Stimulated activated CD8-positive, alpha-beta memory T cell treated with anti-CD3 and anti-CD28 coated beads, Interleukin-7, amount 100 ng/mL, for 4 hours (primary cell): Measurements from ENCODE around the gene OR9Q1.

Source experiments
- DNase-seq, 2 donors: peaks; one replicate each; pipeline ENCODE4 v3.0.0-alpha.2; 2020; ENCODE audit warnings: low read depth in 2 of 2

OR9Q1 gene

DNA sequence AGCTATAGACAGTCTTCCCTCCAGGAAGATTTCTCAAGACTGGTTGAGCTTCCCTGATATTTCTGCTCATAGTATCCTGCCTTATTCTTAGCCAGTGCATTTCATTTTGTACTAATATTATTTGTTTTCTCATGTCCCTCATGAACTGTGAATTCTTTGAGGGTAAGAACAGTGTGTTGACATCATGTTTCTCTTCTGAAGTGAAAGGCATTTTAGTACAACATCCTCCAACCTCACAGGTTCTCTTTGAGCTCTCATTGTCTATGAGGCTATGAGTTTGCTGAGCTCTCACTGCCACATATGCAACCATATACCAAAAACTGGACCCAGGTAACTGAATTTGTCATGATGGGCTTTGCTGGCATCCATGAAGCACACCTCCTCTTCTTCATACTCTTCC, 7.0 kb downstream of the OR9Q1 start, which contains the start of gene OR6Q1:
OR6Q1 (plus strand) TSS at position 301 of the 400 bp plus-strand sequence; CDS start at position 301, 0 bp downstream.
- DNase-seq, result no peak

DNA sequence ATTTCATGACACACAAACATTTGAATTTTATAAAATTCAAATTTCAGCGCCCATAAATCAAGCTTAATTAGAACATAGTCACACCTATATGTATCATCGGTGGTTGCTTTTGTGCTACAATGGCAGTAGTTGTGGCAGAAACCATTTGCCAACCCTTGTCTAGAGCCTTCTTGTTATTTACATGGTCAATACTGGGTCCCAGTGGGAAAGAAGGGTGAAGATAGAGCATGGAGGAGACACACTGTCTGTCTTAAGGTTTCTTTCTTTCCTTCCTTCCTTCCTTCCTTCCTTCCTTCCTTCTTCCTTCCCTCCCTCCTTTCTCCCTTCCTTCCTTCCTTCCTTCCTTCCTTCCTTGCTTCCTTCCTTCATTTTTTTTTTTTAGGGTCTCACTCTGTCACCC, 10.8 kb downstream of the OR9Q1 start:
- DNase-seq, result no peak

DNA sequence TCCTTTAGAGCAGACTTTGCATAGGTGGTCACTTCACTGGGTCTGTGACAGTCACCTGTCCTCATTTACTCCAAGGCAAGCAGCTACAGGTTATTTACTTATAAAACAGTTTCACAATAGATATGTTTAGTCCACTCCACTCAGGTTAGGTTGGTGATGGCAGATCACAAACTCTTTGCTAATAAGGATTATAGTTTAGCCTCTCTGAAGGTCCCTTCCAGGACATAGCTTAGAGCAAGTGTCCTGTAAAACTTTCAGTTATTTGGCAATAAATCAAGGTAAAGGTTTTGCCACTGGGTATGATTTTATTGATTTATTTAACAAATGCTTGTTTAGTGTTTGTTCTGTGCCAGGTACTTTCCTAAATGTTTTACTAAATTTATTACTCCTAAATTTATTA, 15.9 kb downstream of the OR9Q1 start:
- no peak for DNase-seq

DNA sequence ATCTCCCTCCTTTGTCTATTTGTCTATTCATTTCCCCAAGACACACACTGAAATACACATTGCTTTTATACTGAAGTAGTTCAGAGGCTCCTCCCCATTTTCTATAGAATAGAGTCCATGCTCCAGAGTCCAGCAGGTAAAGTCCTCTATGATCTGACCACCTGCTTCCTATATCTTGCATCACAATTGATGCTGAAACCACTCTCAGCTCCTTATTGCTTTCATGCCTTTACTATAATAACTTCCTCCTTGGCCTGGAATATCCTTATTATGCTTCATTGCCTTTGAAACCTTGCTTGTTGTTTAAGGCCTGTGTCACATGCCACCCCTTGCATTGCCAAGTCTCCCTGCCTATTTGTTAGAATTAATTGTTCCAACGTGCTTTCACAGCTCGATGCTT, 19.7 kb downstream of the OR9Q1 start:
- no peak for DNase-seq

DNA sequence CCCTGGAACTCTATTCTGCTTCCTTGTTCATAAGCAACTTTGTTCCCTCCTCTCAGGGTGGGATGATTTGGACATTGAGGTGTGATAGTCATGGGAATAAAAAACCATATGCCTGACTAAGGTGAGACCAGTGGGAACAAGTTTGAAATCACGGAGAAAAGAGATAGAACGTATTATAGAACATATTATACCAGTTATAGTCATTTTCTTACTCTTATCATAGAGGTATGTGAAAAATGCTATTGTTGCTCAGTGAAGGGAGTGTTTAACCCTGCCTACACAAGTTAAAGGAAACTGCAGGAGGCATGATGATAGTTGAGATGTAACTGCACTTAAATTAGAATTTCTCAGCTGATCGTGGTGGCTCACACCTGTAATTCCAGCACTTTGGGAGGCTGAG, 22.6 kb downstream of the OR9Q1 start:
- DNase-seq, result no peak

DNA sequence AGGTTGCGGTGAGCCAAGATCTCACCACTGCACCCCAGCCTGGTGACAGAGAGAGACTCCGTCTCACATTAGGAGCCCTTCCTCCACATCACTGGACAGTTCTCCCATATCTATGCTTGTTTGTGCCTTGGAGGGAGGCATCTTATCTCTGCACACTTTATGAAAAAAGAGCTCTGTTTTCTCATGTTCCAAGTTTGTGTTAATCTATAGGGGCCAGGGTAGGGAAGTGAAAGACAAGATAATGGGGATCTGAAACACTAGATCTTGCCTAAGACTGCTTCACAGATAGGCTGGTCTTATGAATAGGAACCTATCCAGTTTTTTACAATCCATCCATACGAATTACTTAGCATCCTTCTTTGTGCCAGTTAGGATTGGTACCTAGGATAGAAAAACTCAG, 24.1 kb downstream of the OR9Q1 start:
- DNase-seq, result no peak

DNA sequence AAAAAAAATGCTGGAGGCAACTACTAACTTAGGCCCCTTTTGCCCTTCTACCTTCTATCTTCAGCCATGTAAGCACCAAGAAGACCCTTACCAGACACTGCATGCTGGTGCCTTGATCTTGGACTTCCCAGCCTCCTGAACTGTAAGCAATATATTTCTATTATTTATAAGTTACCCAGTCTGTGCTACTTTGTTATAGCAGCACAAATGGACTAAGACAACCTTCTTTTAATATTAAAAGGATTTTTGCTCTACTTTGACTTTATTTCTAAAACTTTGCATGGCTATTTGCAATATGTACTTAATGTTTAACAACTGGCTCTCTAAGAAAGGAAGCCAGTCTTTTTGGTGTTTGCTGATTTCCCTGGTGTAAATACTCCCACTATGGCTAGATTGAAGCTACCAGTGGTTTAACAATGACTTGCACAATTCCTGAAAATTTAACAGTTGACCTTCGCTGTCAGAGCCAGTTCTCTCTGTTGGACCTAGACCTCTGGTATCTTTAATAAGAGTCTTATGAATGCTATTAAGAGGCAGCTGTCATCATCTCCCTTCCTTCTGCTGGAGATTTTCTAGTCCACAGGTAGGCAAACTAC, 32.2 kb downstream of the OR9Q1 start:
- DNase-seq, result no peak

DNA sequence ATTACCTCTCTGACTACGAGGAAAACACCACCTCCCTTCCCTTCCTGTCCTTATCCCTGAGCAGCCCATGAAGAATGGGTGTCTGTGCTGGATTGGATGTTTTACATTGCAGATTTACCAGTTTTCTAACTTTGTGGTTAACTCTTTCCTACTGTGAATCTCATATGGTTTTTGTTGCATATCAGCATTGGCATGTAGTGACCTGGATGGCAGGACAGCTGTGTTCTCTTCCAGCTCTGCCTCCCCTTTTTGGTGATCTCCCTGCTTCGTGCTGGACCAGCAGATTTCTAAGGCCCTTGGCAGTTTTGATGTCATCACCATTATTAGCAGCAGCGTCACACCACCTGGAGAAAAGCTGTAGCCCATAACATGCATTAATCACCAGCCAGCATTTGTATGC, 33.8 kb downstream of the OR9Q1 start:
- DNase-seq, result no peak

DNA sequence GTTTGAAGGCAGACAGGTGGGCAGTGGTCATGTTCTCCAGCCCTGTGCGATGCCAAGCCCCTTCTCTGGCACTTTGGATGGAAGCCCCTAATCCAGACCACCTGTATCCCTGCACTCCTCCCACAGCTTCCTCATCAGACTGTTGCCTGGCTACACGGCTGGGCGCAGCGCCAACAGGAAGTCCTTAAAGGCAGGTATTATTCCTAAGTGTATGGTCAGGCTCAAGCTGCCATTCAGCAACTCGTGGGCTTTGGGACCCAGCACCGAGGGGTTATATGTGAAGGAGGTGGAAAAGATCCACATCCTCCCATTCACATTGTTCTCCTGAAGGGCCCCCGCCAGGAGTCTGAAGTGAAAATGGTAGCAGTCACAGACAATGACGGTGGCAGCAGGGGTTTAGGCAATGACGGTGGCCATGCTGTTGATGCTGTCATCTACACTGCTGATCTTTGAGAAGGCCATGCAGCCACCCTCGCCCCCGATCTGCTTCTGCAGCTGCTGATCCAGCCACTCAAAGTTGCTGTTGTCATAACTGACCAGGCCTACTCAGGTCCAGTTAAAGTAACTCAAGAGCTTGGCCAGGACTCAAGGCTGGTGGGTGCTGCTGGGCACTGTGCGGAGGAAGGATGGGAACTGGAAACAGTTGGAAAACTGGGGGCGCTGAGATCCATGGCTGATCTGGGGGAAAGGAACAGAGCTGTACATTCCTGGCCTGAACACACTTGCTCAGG, 34.8 kb downstream of the OR9Q1 start:
- no peak for DNase-seq

DNA sequence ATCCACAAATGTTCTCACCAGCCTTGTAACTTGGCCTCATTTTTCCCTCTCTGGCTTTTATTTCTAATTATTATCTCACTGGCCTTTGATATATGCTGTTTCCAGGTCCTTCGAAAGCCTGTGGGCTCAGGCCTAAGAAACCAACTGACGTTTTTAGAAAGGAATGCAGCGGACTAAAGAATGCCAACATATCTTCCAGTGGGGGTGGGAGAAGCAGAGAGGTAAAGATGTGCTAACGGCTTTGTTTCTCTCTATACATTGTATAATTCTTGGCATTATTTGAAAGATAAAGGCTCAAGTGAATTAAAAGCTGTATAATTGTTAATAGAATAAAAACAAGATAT, 35.3 kb downstream of the OR9Q1 start:
- DNase-seq, result no peak

DNA sequence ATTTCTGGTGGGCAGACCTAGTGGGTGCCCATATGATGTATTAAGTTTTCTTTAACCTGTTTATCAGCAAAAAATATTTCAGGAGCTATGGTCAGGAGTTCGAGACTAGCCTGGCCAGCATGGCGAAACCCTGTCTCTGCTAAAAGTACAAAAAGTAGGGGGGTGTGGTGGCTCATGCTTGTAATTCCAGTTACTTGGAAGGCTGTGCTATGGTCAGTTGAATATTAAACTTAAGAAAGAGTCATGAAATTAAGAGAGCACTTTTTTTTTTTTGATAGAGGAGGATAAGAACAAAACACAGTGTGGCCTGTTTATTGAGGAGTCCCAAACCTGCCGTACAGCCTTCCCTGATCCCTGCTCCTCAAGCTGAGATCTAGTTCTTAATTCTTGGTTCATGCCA, 36.9 kb downstream of the OR9Q1 start:
- DNase-seq, result no peak

DNA sequence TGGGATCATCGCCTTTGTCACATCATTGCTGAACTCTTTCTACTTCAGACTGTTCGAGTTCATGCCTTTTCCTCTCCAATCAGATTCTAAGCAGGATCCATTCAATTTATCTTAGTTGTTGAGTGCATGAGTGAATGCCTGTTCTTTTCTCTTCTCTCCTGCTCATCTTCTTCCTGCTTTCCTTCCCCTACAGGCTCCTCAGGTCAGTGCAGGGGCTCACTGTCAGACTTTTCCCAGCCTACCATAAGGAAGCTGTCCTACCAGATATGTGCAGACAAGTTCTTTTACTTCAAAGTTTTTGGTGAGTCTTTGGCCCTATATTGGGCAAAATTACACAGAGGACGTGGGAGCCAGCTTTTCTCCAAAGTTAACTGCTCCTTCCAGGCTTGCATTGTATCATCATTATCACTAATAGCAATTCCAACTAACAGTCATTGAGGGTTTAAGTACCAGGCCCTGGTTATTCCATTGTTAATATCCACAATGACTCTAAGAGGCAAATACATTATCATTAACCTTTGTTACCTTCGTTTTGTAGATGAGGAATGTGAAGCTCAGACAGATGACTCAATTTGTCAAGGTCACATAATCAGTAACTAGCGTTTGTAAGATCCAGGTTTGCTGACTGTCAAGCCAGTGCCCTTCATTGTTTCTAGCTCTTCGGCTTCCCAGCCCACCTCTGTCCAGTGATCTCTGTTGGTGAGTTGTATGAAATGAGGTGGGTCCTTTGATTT, 37.4 kb downstream of the OR9Q1 start:
- DNase-seq, result no peak

DNA sequence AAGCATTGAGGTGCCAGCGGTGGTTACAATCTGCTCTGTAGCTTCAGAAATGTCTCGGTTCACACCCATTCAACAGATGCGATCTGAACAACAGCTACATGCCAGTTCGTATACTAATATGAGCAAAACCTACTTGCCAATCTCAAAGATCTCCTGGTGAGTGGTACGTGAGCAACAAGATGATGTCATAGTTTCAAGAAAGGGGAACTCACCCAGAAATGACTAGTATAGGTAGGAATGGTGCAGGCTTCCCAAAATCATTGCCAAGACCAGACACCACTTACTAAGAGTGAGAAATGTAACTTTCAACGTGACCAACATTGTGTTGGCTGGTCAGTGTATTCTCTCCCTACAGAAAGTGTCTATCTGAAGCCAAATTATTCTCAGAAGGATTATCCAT, 38.1 kb downstream of the OR9Q1 start:
- DNase-seq, result no peak

DNA sequence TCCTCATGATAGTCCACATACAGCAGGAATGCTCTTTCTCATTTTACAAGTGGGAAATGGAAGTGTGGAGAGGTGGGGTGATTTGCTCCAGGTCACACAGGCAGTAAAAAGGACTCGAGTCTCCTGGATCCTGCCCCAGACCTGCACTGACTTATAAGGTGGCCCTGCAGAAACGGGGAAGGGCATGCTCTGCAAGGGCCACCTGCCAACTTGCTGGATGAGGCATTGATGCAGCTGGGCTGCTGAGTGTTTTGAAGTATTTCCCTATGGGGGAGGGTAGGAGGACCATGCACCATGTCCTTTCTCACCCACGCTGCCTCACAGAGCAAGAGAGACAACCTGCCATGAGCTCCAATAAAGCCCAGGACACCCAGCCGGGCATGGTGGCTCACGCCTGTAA, 44.0 kb downstream of the OR9Q1 start:
- DNase-seq, result no peak

DNA sequence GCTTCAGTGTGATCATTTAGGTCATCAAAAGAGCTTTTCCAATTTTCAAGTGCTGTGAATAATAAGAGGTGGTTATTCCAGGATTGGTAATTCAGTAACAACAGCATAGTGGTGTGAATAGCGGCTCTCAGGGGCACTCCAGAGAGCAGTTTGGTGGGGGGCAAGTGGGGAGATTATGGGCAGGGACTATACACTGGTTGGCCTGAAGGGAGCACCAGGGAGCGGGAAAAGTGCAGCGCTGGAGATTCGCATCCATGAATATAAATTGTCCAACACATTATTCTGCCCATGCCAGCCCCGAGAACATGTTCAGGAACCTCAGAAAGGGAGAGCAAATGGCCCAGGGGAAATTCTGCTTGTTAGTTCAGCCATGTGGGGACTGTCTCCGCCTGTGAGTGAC, 45.0 kb downstream of the OR9Q1 start:
- DNase-seq, result no peak

DNA sequence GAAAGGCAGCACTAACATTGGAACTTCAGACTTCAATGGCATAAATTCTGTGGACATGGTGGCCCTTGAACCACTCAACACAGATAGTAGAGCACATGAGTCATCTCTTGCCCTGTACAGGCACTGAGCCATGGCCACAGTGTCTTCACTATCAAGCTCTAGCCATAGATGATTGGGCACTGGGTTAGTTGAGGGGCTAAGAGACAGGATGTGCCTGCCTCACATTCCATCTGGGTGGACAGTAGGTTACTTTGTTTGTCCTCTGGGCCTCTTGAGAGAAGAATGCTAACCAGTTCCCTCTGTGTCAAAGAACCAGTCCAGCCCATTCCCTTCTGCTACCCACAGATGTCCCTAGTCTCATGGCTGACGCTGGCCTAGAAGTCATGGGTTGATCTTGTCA, 46.9 kb downstream of the OR9Q1 start:
- no peak for DNase-seq

DNA sequence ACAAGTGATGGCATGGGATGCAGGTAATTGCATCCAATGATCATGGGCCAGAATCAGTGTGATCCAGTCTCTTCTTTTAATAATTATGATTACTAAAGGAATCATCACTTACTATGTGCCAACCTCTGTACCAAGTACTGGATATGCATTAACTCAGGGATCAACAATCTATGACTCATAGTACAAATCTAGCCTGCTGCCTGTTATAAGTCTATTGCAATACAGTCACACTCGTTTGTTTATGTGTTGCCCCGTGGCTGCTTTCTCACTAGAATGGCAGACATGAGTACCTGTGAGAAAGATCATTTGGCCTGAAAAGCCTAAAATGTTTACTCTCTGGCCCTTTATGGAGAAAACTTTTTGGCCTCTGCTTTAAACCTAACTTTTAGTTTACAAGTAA, 52.1 kb downstream of the OR9Q1 start:
- no peak for DNase-seq

DNA sequence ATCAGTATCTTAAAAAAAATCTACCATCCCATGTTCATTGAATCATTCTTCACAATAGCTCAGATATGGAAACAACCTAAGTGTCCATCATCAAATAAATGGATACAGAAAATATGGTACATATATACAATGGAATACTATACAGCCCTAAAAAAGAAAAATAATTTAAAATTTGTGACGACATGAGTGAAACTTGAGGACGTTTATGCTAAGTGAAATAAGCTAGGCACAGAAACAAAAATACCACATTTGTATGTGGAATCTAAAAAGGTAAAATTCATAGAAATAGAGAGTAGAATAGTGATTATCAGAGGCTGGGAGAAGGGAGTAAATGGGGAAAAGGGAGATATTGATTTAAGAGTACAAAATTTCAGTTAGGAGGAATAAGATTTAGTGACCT, 62.8 kb downstream of the OR9Q1 start:
- no peak for DNase-seq

DNA sequence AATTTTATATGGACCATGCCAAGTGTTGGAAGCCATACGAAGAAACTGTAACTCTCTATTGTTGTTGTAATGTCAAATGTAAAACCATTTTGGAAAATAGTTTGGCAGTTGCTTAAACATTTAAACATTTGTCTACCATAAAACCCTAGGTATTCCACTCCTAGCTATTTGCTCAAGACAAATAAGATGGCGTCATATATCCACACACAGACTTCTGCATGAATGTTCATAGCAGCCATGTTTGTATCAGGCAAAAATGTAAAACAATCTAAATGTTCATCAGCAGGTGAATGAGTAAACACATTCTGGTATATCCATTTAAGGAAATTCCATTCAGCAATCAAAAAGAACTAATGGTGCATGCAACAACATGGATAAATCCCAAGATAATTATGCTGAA, 73.8 kb downstream of the OR9Q1 start:
- no peak for DNase-seq

DNA sequence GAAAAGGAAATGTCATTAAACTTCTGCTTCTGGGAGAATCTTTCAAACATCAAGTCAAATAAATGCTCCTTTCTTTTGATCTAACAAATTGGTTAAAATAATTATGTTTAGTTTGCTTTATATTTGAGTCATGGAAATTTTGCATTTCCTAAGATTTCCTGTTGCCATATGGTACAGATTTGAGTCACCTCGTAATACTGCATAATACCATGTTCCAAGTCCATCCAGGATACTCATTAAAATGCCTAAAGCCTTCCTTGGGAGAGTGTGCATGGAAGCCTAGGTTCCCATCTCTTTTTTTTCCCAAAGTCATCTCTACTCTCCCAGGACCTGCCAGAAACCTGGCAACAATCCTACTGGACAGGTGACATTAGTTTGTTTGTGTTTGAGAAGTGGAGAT, 97.4 kb downstream of the OR9Q1 start:
- no peak for DNase-seq

DNA sequence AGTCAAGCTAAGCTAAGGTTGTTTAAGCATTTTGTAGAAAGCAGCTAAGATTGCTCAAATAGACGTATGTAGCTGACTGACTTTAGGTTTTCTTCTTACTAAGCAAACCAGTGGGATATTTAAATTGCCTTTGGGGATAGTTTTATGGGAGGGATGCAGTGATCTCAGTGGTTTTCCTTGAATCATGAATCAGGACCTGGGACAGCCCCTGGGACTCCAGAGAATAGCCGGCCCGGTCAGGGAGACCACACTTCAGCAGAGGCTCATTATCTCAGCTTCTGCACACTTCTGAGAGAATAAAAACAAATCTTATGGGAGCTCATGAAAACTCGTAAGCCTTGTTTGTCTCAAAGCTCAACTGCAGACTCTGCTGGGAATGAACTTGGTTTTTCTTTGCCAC, 101.8 kb downstream of the OR9Q1 start, which contains the start of gene OR9I1:
OR9I1 (minus strand) TSS at position 62 of the 400 bp plus-strand sequence. CDS start 6,086 bp downstream, outside the sequence.
- no peak for DNase-seq

DNA sequence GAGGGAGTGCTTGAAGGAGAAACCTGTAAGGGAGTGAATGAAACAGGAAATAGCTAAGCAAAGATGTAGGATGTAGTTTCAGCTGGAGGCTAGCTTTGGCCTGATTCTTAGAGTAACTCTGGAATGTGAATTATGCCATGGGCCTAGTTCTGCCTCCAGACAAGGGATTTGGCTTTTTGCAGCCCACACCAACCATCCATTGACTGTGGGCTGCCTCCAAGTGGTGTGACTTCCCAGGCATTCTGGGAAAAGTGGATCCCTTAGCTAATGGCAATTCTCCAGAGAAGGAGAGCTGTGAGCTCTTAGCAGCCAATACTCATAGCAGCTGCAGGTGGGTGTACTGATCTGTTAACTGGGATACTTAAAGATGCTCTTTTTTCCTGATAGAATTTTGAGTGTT, 103.7 kb downstream of the OR9Q1 start:
- no peak for DNase-seq
